Stomach (tissue), 9 donors: ENCODE results near the gene C1QTNF6. TPM values are rescaled to one million over a fixed set of nuclear protein-coding genes. Genes with fewer than 3 reads are reported as not detected.

Experiments
- DNase-seq, 2 donors: peaks; one replicate each; pipeline versions ENCODE4 v3.0.0 to v3.0.0-alpha.2; 2013 to 2019
- H3K27ac ChIP-seq, 5 donors: fragments of 200-600 bp in 4 of 5; sonication (generic) in 4 of 5; one replicate each; pipeline ENCODE4 v1.5.1; 2013 to 2019; ENCODE audit warnings: mild to moderate bottlenecking in 1 of 5, moderate library complexity in 1 of 5
- H3K27me3 ChIP-seq, 3 donors: fragments of 200-600 bp; sonication (generic); one replicate each; pipeline ENCODE4 v1.5.1; 2017 to 2019; ENCODE audit warnings: mixed run types in 1 of 3
- H3K36me3 ChIP-seq, 4 donors: fragments of 200-600 bp; sonication (generic); 1 replicate in 3 of 4; 2 replicates in 1 of 4; pipeline ENCODE4 v1.5.1; 2016 to 2019
- H3K4me1 ChIP-seq, 4 donors: fragments of 200-600 bp; sonication (generic); one replicate each; pipeline ENCODE4 v1.5.1; 2016 to 2019
- H3K4me3 ChIP-seq, 4 donors: fragments of 200-600 bp; sonication (generic) in 3 of 4; one replicate each; pipeline ENCODE4 v1.5.1; 2016 to 2019; ENCODE audit warnings: mild to moderate bottlenecking in 1 of 4
- H3K9me3 ChIP-seq, 4 donors: fragments of 200-600 bp; sonication (generic); one replicate each; pipeline ENCODE4 v1.5.1; 2016 to 2019
- CTCF ChIP-seq, 7 experiments: fragments of 450-650 bp in 4 of 7; fragments of 200-600 bp in 3 of 7; sonication (generic) in 3 of 7; IDR thresholded peaks; one replicate each; pipeline ENCODE4 v1.5.1; 2016 to 2019; ENCODE audit warnings: antibody characterized with exemption in 7 of 7, control low read depth in 2 of 7, mild to moderate bottlenecking in 1 of 7
- EP300 ChIP-seq: sonication (generic); formaldehyde crosslinking; IDR thresholded peaks from one replicate; pipeline ENCODE4 v1.6.1; 2017; ENCODE audit warnings: antibody characterized with exemption
- POLR2A ChIP-seq, 4 donors: fragments of 450-650 bp; IDR thresholded peaks; one replicate each; pipeline ENCODE4 v1.6.1; 2016; ENCODE audit warnings: antibody characterized with exemption in 4 of 4, control low read depth in 2 of 4, mild to moderate bottlenecking in 1 of 4, moderate library complexity in 1 of 4
- POLR2AphosphoS5 ChIP-seq, 3 donors: sonication (generic); formaldehyde crosslinking; IDR thresholded peaks; one replicate each; pipeline ENCODE4 v1.6.1; 2016; ENCODE audit warnings: antibody characterized with exemption in 3 of 3
- WGBS, 5 donors: extraction: QIAGEN DNeasy Blood & Tissue Kit in 3 of 5; methylation state at CpG; one replicate each; pipeline versions ENCODE4 v1.1.5 to v1.1.7; 2013 to 2018; 5-methylcytosine and 5-hydroxymethylcytosine counted together
- intact Hi-C: fragments of 100-400 bp; cut with DNase I; formaldehyde crosslinking; loops from one replicate; pipeline ENCODE4 v1.15.1; 2023; ENCODE audit warnings: low total_unique reads
- polyA plus RNA-seq, 3 donors: library from polyadenylated mRNA; stranded (reverse); fragments of 200-250 nt; gene quantifications; one replicate each; pipeline ENCODE4 v1.2.3, GENCODE V29; 2013
- total RNA-seq, 5 donors: library from RNA; depleted of rRNA; stranded (reverse); fragments of >200 nt; gene quantifications; one replicate each; pipeline versions ENCODE4 v1.1.0 to v1.2.3, GENCODE V29; 2014 to 2016
- donor health status: healthy with polysubstance abuse.
- donor health status: Bipolar disorder and iron deficiency.
- donor health status: healthy.

C1QTNF6 gene
- total and polyA plus RNA-seq, 8 donors: 0.45 to 10.4 (median 4.0) TPM; not detected in 1

- no peak for TF ChIP-seq CTCF (IDR thresholded peaks at IDR 0.05)
- TF ChIP-seq POLR2AphosphoS5 (IDR thresholded peaks at IDR 0.05): no peak
- TF ChIP-seq POLR2A (IDR thresholded peaks at IDR 0.05): no peak
- no peak for TF ChIP-seq EP300
- intact Hi-C loops: no loop called here
- Histone ChIP-seq H3K4me1 (peaks cover 34 to 60% (median 49%) of the 10 kb centered on the region in 4 donors), H3K36me3 (peaks cover 0 to 15% (median 5%) of the 10 kb centered on the region in 4 donors), H3K4me3 (no peak overlapping the region), H3K9me3 (no peaks in the 10 kb centered on the region), H3K27ac (peak overlapping the region in 4 of 5 donors; percentile 35 to 56 (median 47)), H3K27me3 (no peaks in the 10 kb centered on the region)
- peak; percentile 68 to 79 for DNase-seq
- WGBS, 5 donors: 33 to 45% (median 36%) methylated on average over 17 of the region's 17 CpGs
Observed at GRCh38 chr22:37178350-37179125, 9.5 kb downstream of the C1QTNF6 start.

- Histone ChIP-seq H3K27ac (peak overlapping the region in 4 of 5 donors; percentile 35 to 73 (median 50)), H3K4me1 (peaks cover 34 to 57% (median 49%) of the 10 kb centered on the region in 4 donors)
Observed at GRCh38 chr22:37177755-37178154, 10.3 kb downstream of the C1QTNF6 start.

DNA sequence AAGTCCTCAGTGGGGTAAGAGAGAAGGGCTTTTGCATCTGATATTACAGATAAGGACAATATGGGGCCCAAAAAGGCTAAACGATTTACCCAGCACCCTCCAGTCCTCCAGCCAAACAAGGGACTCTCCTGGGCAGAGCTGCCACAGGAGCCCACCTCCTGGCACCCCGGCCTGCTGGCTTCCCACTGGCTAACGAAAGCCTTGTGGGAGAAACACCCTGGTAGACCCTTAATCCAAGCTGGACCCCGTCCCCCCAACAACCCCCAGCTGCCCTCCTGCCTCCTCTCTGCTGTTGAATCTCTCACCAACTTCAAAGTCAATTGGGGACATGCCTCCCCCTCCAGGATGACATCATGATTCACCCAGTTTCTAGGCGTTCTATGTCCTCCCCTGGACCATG is 10.8 kb downstream of the C1QTNF6 start:
- TF ChIP-seq EP300 (no peak), POLR2A (IDR thresholded peaks at IDR 0.05) (no peak), POLR2AphosphoS5 (IDR thresholded peaks at IDR 0.05) (no peak), CTCF (IDR thresholded peaks at IDR 0.05) (no peak)
- no peaks in the 10 kb centered on the region for H3K27me3 ChIP-seq
- peaks cover 0 to 6% (median 2%) of the 10 kb centered on the region in 4 donors for H3K36me3 ChIP-seq
- no peaks in the 10 kb centered on the region for H3K9me3 ChIP-seq
- WGBS, 5 donors: 67 to 85% (median 72%) methylated on average over 5 of the region's 5 CpGs
- intact Hi-C loops: no loop called here
- H3K4me1 ChIP-seq: peaks cover 34 to 57% (median 49%) of the 10 kb centered on the region in 4 donors
- no peak for DNase-seq
- H3K4me3 ChIP-seq: no peak overlapping the region
- peak overlapping the region in 4 of 5 donors; percentile 53 to 73 (median 63) for H3K27ac ChIP-seq

More at GRCh38 chr22:37177755-37178154, 10.3 kb downstream of the C1QTNF6 start:
- no peak for DNase-seq
- TF ChIP-seq POLR2AphosphoS5 (IDR thresholded peaks at IDR 0.05) (no peak), CTCF (IDR thresholded peaks at IDR 0.05) (no peak), EP300 (no peak), POLR2A (IDR thresholded peaks at IDR 0.05) (no peak)
- Histone ChIP-seq H3K27me3 (no peaks in the 10 kb centered on the region), H3K9me3 (no peaks in the 10 kb centered on the region), H3K36me3 (peaks cover 0 to 11% (median 4%) of the 10 kb centered on the region in 4 donors), H3K4me3 (no peak overlapping the region)
- 89 to 97% (median 94%) methylated on average over 3 of the region's 3 CpGs for WGBS, 5 donors
- intact Hi-C loops: no loop called here

DNA sequence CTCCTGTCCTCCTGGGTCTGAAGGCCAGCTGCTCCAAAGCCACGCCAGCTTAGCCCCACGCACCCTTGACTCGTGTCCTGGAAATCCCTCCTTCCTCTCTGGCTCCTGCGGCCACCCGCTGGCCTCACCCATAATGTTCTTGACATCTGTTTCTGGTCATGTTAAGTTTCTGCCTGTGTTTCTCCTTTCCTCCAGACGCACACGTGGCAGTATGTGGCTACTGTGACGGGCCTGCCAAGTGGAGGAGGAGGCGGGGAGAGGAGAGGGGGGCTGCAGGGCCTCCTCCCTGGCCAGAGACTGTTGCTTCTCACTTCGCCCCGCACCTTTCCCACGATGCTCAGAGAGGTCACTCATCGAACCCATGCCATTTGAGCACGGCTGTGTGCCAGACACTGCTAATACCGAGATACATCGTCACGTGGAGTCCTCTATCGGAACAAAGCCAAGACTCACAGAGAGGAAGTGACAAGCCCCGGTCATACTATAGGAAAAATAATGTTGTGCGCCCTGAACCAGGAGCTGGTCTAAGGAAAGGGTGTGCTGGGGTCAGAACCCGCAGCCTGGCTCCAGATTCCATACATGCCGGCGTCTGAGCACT is 11.5 kb downstream of the C1QTNF6 start:
- Histone ChIP-seq H3K9me3 (no peaks in the 10 kb centered on the region), H3K4me1 (peaks cover 34 to 57% (median 49%) of the 10 kb centered on the region in 4 donors), H3K27me3 (no peaks in the 10 kb centered on the region), H3K36me3 (no peaks in the 10 kb centered on the region), H3K4me3 (peak overlapping the region in 1 of 4 donors; percentile 14), H3K27ac (peak overlapping the region; percentile 20 to 73 (median 62))
- TF ChIP-seq CTCF (IDR thresholded peaks at IDR 0.05): peak in 1 of 7 experiments; percentile 14
- TF ChIP-seq EP300: no peak
- TF ChIP-seq POLR2A (IDR thresholded peaks at IDR 0.05): no peak
- TF ChIP-seq POLR2AphosphoS5 (IDR thresholded peaks at IDR 0.05): peak; percentile 12 to 72 (median 49)
- WGBS, 5 donors: 10 to 25% (median 14%) methylated on average over 21 to 23 of the region's 23 CpGs
- DNase-seq: peak; percentile 62 to 91
- intact Hi-C loops: no loop called here
